SKM-1 (cell line): Measurements from ENCODE around the gene HTT-AS.

ENCODE experiments used
- DNase-seq: peaks from one replicate; lab custom pipeline; 2025; ENCODE audit not compliant: unreplicated experiment; lab: John Stamatoyannopoulos, UW

HTT-AS gene

GRCh38 chr4:3031357-3032082, 42.8 kb downstream of the HTT-AS start:
- DNase-seq: no peak

- DNase-seq: no peak
These were observed 43.6 kb downstream of the HTT-AS start for GRCh38 chr4:3030566-3031356.

- DNase-seq: no peak
These were observed 44.9 kb downstream of the HTT-AS start for GRCh38 chr4:3029464-3029863.

GRCh38 chr4:3026540-3026939, 47.8 kb downstream of the HTT-AS start:
- DNase-seq: no peak

- DNase-seq: no peak
These were observed 48.5 kb downstream of the HTT-AS start for GRCh38 chr4:3025881-3026280.

- DNase-seq: no peak
These were observed 51.7 kb downstream of the HTT-AS start for GRCh38 chr4:3022651-3023050.

- DNase-seq: no peak
These were observed 52.2 kb downstream of the HTT-AS start for GRCh38 chr4:3022112-3022511.

GRCh38 chr4:3021627-3022026, 52.7 kb downstream of the HTT-AS start:
- DNase-seq: no peak

- DNase-seq: no peak
These were observed 53.2 kb downstream of the HTT-AS start for GRCh38 chr4:3021127-3021526.

- no peak for DNase-seq
These were observed 55.0 kb downstream of the HTT-AS start for GRCh38 chr4:3019145-3019846.

GRCh38 chr4:3017504-3017903, 56.8 kb downstream of the HTT-AS start:
- no peak for DNase-seq

GRCh38 chr4:3016961-3017360, 57.4 kb downstream of the HTT-AS start:
- no peak for DNase-seq

- DNase-seq: no peak
These were observed 60.4 kb downstream of the HTT-AS start for GRCh38 chr4:3013839-3014350.
